ENCODE data around the gene GSG1.

The GSG1 gene

GRCh38 chr12:13135371-13136178 lies 32.1 kb upstream of the GSG1 start:
- Histone ChIP-seq H3K9me3 (ENCODE audit: control insufficient read depth, low read length) (no peaks in the 10 kb centered on the region), H3K4me3 (ENCODE audit: low read length) (peak overlapping the region; percentile 58), H3K36me3 (ENCODE audit: control insufficient read depth, insufficient read depth, low read length, severe bottlenecking) (no peaks in the 10 kb centered on the region), H3K27me3 (replicated peaks; ENCODE audit: control insufficient read depth, insufficient read depth, low read length) (no peaks in the 10 kb centered on the region), H3K9ac (ENCODE audit: low read length) (peak overlapping the region; percentile 77), H3K4me1 (ENCODE audit: control insufficient read depth, insufficient read depth, low read length) (peaks cover 36% of the 10 kb centered on the region)
- peak; percentile 91 for DNase-seq (ENCODE audit: low read depth)

- Histone ChIP-seq H3K4me1 (ENCODE audit: control insufficient read depth, insufficient read depth, low read length) (peaks cover 40% of the 10 kb centered on the region), H3K27me3 (replicated peaks; ENCODE audit: control insufficient read depth, insufficient read depth, low read length) (no peaks in the 10 kb centered on the region), H3K4me3 (ENCODE audit: low read length) (no peak overlapping the region), H3K9me3 (ENCODE audit: control insufficient read depth, low read length) (no peaks in the 10 kb centered on the region), H3K36me3 (ENCODE audit: control insufficient read depth, insufficient read depth, low read length, severe bottlenecking) (no peaks in the 10 kb centered on the region), H3K9ac (ENCODE audit: low read length) (no peak overlapping the region)
- DNase-seq (ENCODE audit: low read depth), result no peak
Measured at GRCh38 chr12:13133886-13134285, 30.4 kb upstream of the GSG1 start.

GRCh38 chr12:13130981-13131380 lies 27.5 kb upstream of the GSG1 start:
- H3K4me1 ChIP-seq (ENCODE audit: control insufficient read depth, insufficient read depth, low read length), result peaks cover 32% of the 10 kb centered on the region
- H3K9ac ChIP-seq (ENCODE audit: low read length), result peak overlapping the region; percentile 3
- DNase-seq (ENCODE audit: low read depth), result no peak
- no peaks in the 10 kb centered on the region for H3K27me3 ChIP-seq (replicated peaks; ENCODE audit: control insufficient read depth, insufficient read depth, low read length)
- H3K36me3 ChIP-seq (ENCODE audit: control insufficient read depth, insufficient read depth, low read length, severe bottlenecking), result no peaks in the 10 kb centered on the region
- peak overlapping the region; percentile 9 for H3K4me3 ChIP-seq (ENCODE audit: low read length)
- no peaks in the 10 kb centered on the region for H3K9me3 ChIP-seq (ENCODE audit: control insufficient read depth, low read length)

- Histone ChIP-seq H3K9ac (ENCODE audit: low read length) (no peak overlapping the region), H3K4me1 (ENCODE audit: control insufficient read depth, insufficient read depth, low read length) (peaks cover 28% of the 10 kb centered on the region), H3K27me3 (replicated peaks; ENCODE audit: control insufficient read depth, insufficient read depth, low read length) (no peaks in the 10 kb centered on the region), H3K9me3 (ENCODE audit: control insufficient read depth, low read length) (no peaks in the 10 kb centered on the region), H3K4me3 (ENCODE audit: low read length) (no peak overlapping the region), H3K36me3 (ENCODE audit: control insufficient read depth, insufficient read depth, low read length, severe bottlenecking) (no peaks in the 10 kb centered on the region)
- DNase-seq (ENCODE audit: low read depth), result peak; percentile 66
Measured at GRCh38 chr12:13128291-13128965, 25.0 kb upstream of the GSG1 start.

GRCh38 chr12:13127444-13127843 lies 24.0 kb upstream of the GSG1 start:
- no peak for DNase-seq (ENCODE audit: low read depth)
- H3K4me1 ChIP-seq (ENCODE audit: control insufficient read depth, insufficient read depth, low read length), result peaks cover 28% of the 10 kb centered on the region

GRCh38 chr12:13126494-13126893 lies 23.0 kb upstream of the GSG1 start:
- Histone ChIP-seq H3K9ac (ENCODE audit: low read length) (no peak overlapping the region), H3K36me3 (ENCODE audit: control insufficient read depth, insufficient read depth, low read length, severe bottlenecking) (no peaks in the 10 kb centered on the region), H3K4me3 (ENCODE audit: low read length) (no peak overlapping the region), H3K27me3 (replicated peaks; ENCODE audit: control insufficient read depth, insufficient read depth, low read length) (no peaks in the 10 kb centered on the region), H3K9me3 (ENCODE audit: control insufficient read depth, low read length) (no peaks in the 10 kb centered on the region), H3K4me1 (ENCODE audit: control insufficient read depth, insufficient read depth, low read length) (peaks cover 34% of the 10 kb centered on the region)
- DNase-seq (ENCODE audit: low read depth), result no peak

More at GRCh38 chr12:13127444-13127843, 24.0 kb upstream of the GSG1 start:
- H3K36me3 ChIP-seq (ENCODE audit: control insufficient read depth, insufficient read depth, low read length, severe bottlenecking), result no peaks in the 10 kb centered on the region
- H3K9me3 ChIP-seq (ENCODE audit: control insufficient read depth, low read length), result no peaks in the 10 kb centered on the region
- no peaks in the 10 kb centered on the region for H3K27me3 ChIP-seq (replicated peaks; ENCODE audit: control insufficient read depth, insufficient read depth, low read length)
- no peak overlapping the region for H3K4me3 ChIP-seq (ENCODE audit: low read length)
- no peak overlapping the region for H3K9ac ChIP-seq (ENCODE audit: low read length)

GRCh38 chr12:13125996-13126395 lies 22.5 kb upstream of the GSG1 start:
- Histone ChIP-seq H3K9ac (ENCODE audit: low read length) (no peak overlapping the region), H3K27me3 (replicated peaks; ENCODE audit: control insufficient read depth, insufficient read depth, low read length) (no peaks in the 10 kb centered on the region), H3K36me3 (ENCODE audit: control insufficient read depth, insufficient read depth, low read length, severe bottlenecking) (no peaks in the 10 kb centered on the region), H3K4me1 (ENCODE audit: control insufficient read depth, insufficient read depth, low read length) (peaks cover 30% of the 10 kb centered on the region), H3K9me3 (ENCODE audit: control insufficient read depth, low read length) (no peaks in the 10 kb centered on the region), H3K4me3 (ENCODE audit: low read length) (no peak overlapping the region)
- DNase-seq (ENCODE audit: low read depth), result no peak

GRCh38 chr12:13124656-13125505 lies 21.4 kb upstream of the GSG1 start:
- Histone ChIP-seq H3K4me1 (ENCODE audit: control insufficient read depth, insufficient read depth, low read length) (peaks cover 27% of the 10 kb centered on the region), H3K36me3 (ENCODE audit: control insufficient read depth, insufficient read depth, low read length, severe bottlenecking) (no peaks in the 10 kb centered on the region), H3K27me3 (replicated peaks; ENCODE audit: control insufficient read depth, insufficient read depth, low read length) (no peaks in the 10 kb centered on the region), H3K9me3 (ENCODE audit: control insufficient read depth, low read length) (no peaks in the 10 kb centered on the region), H3K4me3 (ENCODE audit: low read length) (no peak overlapping the region), H3K9ac (ENCODE audit: low read length) (no peak overlapping the region)
- DNase-seq (ENCODE audit: low read depth), result peak; percentile 56

GRCh38 chr12:13121568-13121967 lies 18.1 kb upstream of the GSG1 start:
- no peak for DNase-seq (ENCODE audit: low read depth)
- no peaks in the 10 kb centered on the region for H3K36me3 ChIP-seq (ENCODE audit: control insufficient read depth, insufficient read depth, low read length, severe bottlenecking)

GRCh38 chr12:13120413-13120812 lies 16.9 kb upstream of the GSG1 start:
- no peaks in the 10 kb centered on the region for H3K27me3 ChIP-seq (replicated peaks; ENCODE audit: control insufficient read depth, insufficient read depth, low read length)
- peak; percentile 29 for DNase-seq (ENCODE audit: low read depth)
- no peak overlapping the region for H3K4me3 ChIP-seq (ENCODE audit: low read length)
- H3K9me3 ChIP-seq (ENCODE audit: control insufficient read depth, low read length), result no peaks in the 10 kb centered on the region
- peaks cover 43% of the 10 kb centered on the region for H3K4me1 ChIP-seq (ENCODE audit: control insufficient read depth, insufficient read depth, low read length)
- H3K36me3 ChIP-seq (ENCODE audit: control insufficient read depth, insufficient read depth, low read length, severe bottlenecking), result no peaks in the 10 kb centered on the region
- H3K9ac ChIP-seq (ENCODE audit: low read length), result no peak overlapping the region

More at GRCh38 chr12:13121568-13121967, 18.1 kb upstream of the GSG1 start:
- Histone ChIP-seq H3K4me1 (ENCODE audit: control insufficient read depth, insufficient read depth, low read length) (peaks cover 47% of the 10 kb centered on the region), H3K9ac (ENCODE audit: low read length) (no peak overlapping the region), H3K27me3 (replicated peaks; ENCODE audit: control insufficient read depth, insufficient read depth, low read length) (no peaks in the 10 kb centered on the region), H3K9me3 (ENCODE audit: control insufficient read depth, low read length) (no peaks in the 10 kb centered on the region), H3K4me3 (ENCODE audit: low read length) (no peak overlapping the region)

GRCh38 chr12:13119826-13120225 lies 16.4 kb upstream of the GSG1 start:
- Histone ChIP-seq H3K9me3 (ENCODE audit: control insufficient read depth, low read length) (no peaks in the 10 kb centered on the region), H3K36me3 (ENCODE audit: control insufficient read depth, insufficient read depth, low read length, severe bottlenecking) (no peaks in the 10 kb centered on the region), H3K9ac (ENCODE audit: low read length) (no peak overlapping the region), H3K27me3 (replicated peaks; ENCODE audit: control insufficient read depth, insufficient read depth, low read length) (no peaks in the 10 kb centered on the region), H3K4me3 (ENCODE audit: low read length) (no peak overlapping the region), H3K4me1 (ENCODE audit: control insufficient read depth, insufficient read depth, low read length) (peaks cover 37% of the 10 kb centered on the region)
- DNase-seq (ENCODE audit: low read depth), result no peak
